ENCODE measurements around the gene SMIM41.

DNA sequence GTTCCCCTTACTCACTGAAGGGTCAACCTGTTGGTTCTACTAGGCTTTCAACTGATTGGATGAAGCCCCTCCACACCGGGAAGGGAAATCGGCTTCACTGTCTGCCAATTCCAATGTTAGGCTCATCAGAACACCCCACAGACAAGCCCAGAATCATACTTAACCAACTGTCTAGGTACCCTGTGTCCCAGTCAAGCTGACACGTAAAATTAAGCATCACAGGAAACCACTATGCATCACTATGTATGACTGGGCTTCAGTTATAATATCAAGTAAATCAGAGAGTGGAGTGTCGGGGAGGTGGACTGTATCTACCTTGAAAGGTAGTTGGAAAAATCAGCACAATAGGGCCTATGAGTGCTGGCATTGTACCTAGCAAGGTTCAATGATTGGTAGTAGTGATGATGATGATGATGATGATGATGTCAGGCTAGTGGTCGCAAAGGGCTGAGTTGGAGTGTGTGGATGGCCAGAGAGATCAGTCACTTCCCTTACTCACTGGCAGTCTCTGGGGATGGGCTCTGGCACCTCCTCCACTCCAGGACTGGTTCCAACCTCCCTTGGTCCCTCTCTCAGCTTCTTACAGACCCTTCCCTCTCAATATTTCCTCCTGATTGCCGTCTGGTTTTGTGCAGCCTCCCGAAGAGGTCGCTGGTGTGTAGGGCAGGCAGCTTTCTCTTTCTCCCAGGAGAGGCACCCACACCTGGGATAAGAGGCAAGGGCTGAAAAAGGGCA lies 13.0 kb upstream of the SMIM41 start:
- TF ChIP-seq, protein P1, sequence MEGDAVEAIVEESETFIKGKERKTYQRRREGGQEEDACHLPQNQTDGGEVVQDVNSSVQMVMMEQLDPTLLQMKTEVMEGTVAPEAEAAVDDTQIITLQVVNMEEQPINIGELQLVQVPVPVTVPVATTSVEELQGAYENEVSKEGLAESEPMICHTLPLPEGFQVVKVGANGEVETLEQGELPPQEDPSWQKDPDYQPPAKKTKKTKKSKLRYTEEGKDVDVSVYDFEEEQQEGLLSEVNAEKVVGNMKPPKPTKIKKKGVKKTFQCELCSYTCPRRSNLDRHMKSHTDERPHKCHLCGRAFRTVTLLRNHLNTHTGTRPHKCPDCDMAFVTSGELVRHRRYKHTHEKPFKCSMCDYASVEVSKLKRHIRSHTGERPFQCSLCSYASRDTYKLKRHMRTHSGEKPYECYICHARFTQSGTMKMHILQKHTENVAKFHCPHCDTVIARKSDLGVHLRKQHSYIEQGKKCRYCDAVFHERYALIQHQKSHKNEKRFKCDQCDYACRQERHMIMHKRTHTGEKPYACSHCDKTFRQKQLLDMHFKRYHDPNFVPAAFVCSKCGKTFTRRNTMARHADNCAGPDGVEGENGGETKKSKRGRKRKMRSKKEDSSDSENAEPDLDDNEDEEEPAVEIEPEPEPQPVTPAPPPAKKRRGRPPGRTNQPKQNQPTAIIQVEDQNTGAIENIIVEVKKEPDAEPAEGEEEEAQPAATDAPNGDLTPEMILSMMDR (conservative IDR thresholded peaks at IDR 0.05 in 1 of 2, IDR thresholded peaks at IDR 0.05 in 1 of 2; ENCODE audit: low read depth in 1 of 2, low read length in 2 of 2) = no peak
- TF ChIP-seq EZH2 (IDR thresholded peaks at IDR 0.05; ENCODE audit: low read length, missing control alignments) = no peak
